ENCODE data around the gene SLC9A9. TPM values are rescaled to one million over a fixed set of nuclear protein-coding genes. Genes with fewer than 3 reads are reported as not detected.

Gene SLC9A9
- total RNA-seq, 1 experiment from 2014 or later = 1.4 TPM

- intact Hi-C loops (cut with micrococcal nuclease; ENCODE audit: unreplicated experiment) = no loop called here
- no peak for DNase-seq (ENCODE audit: low spot score)
- H3K4me3 ChIP-seq (ENCODE audit: low read depth, low read length, poor library complexity, severe bottlenecking) = no peak overlapping the region
- CTCF ChIA-PET = no interaction called here
- TF ChIP-seq CTCF (conservative IDR thresholded peaks at IDR 0.05; ENCODE audit: low read depth, low read length) (no peak), EZH2 (IDR thresholded peaks at IDR 0.05; ENCODE audit: borderline replicate concordance, low read depth, low read length, poor library complexity, severe bottlenecking) (no peak)
- POLR2A ChIA-PET (ENCODE audit: low non-redundant PET) = no interaction called here
- no peaks in the 10 kb centered on the region for H3K9me3 ChIP-seq (ENCODE audit: low read depth, low read length, poor library complexity, severe bottlenecking)
- no peak overlapping the region for H3K27ac ChIP-seq (ENCODE audit: low read depth, low read length, poor library complexity, severe bottlenecking)
- H3K4me1 ChIP-seq (ENCODE audit: insufficient read depth, low read length, poor library complexity, severe bottlenecking) = peaks cover 7% of the 10 kb centered on the region
- BruUV-seq (replicated peaks) = no TSS peak
- no peaks in the 10 kb centered on the region for H3K36me3 ChIP-seq (ENCODE audit: insufficient read depth, low read length, poor library complexity, severe bottlenecking)
- no peaks in the 10 kb centered on the region for H3K27me3 ChIP-seq (replicated peaks; ENCODE audit: insufficient read depth, low read depth, low read length, poor library complexity)
These were observed 96.6 kb downstream of the SLC9A9 start for GRCh38 chr3:143751643-143752178.

- Histone ChIP-seq H3K27ac (ENCODE audit: low read depth, low read length, poor library complexity, severe bottlenecking) (no peak overlapping the region), H3K4me3 (ENCODE audit: low read depth, low read length, poor library complexity, severe bottlenecking) (no peak overlapping the region), H3K36me3 (ENCODE audit: insufficient read depth, low read length, poor library complexity, severe bottlenecking) (no peaks in the 10 kb centered on the region), H3K4me1 (ENCODE audit: insufficient read depth, low read length, poor library complexity, severe bottlenecking) (peaks cover 7% of the 10 kb centered on the region), H3K9me3 (ENCODE audit: low read depth, low read length, poor library complexity, severe bottlenecking) (no peaks in the 10 kb centered on the region), H3K27me3 (replicated peaks; ENCODE audit: insufficient read depth, low read depth, low read length, poor library complexity) (no peaks in the 10 kb centered on the region)
- intact Hi-C loops (cut with micrococcal nuclease; ENCODE audit: unreplicated experiment) = no loop called here
- BruUV-seq (replicated peaks) = no TSS peak
- POLR2A ChIA-PET (ENCODE audit: low non-redundant PET) = no interaction called here
- no peak for TF ChIP-seq CTCF (conservative IDR thresholded peaks at IDR 0.05; ENCODE audit: low read depth, low read length)
- CTCF ChIA-PET = no interaction called here
- DNase-seq (ENCODE audit: low spot score) = peak; percentile 21
These were observed 97.4 kb downstream of the SLC9A9 start for GRCh38 chr3:143750841-143751240.

GRCh38 chr3:143749926-143750325, 98.3 kb downstream of the SLC9A9 start:
- intact Hi-C loops (cut with micrococcal nuclease; ENCODE audit: unreplicated experiment) = no loop called here
- Histone ChIP-seq H3K27me3 (replicated peaks; ENCODE audit: insufficient read depth, low read depth, low read length, poor library complexity) (no peaks in the 10 kb centered on the region), H3K9me3 (ENCODE audit: low read depth, low read length, poor library complexity, severe bottlenecking) (no peaks in the 10 kb centered on the region), H3K27ac (ENCODE audit: low read depth, low read length, poor library complexity, severe bottlenecking) (no peak overlapping the region), H3K4me1 (ENCODE audit: insufficient read depth, low read length, poor library complexity, severe bottlenecking) (peaks cover 7% of the 10 kb centered on the region), H3K36me3 (ENCODE audit: insufficient read depth, low read length, poor library complexity, severe bottlenecking) (no peaks in the 10 kb centered on the region), H3K4me3 (ENCODE audit: low read depth, low read length, poor library complexity, severe bottlenecking) (no peak overlapping the region)
- DNase-seq (ENCODE audit: low spot score) = no peak
- no peak for TF ChIP-seq EZH2 (IDR thresholded peaks at IDR 0.05; ENCODE audit: borderline replicate concordance, low read depth, low read length, poor library complexity, severe bottlenecking)
- no peak for TF ChIP-seq CTCF (conservative IDR thresholded peaks at IDR 0.05; ENCODE audit: low read depth, low read length)
- CTCF ChIA-PET = no interaction called here
- BruUV-seq (replicated peaks) = no TSS peak
- POLR2A ChIA-PET (ENCODE audit: low non-redundant PET) = no interaction called here
